H1 (cell line): ENCODE measurements around the gene CGB7. TPM values are rescaled to one million over a fixed set of nuclear protein-coding genes. Genes with fewer than 3 reads are reported as not detected.

ENCODE experiments used
- CTCF ChIA-PET: fragments of 300-600 bp; sonication (Branson Sonifier 250); formaldehyde crosslinking; loops from one replicate; lab custom pipeline; 2021; ENCODE audit not compliant: partially characterized antibody; lab: Charles Lee
- POLR2A ChIA-PET: fragments of 300-600 bp; sonication (Branson Sonifier 250); formaldehyde crosslinking; loops from one replicate; lab custom pipeline; 2021; ENCODE audit warnings: inconsistent platforms; ENCODE audit not compliant: partially characterized antibody; lab: Charles Lee
- DNase-seq, 2 experiments: peaks; one replicate each; pipeline versions ENCODE4 v3.0.0 to v3.0.0-alpha.2; 2010 to 2022; ENCODE audit warnings: low spot score in 2 of 2, low read depth in 1 of 2, mixed read lengths in 1 of 2
- FAIRE-seq: peaks from 2 replicates; lab custom pipeline; 2011; peaks lifted over from hg19 to GRCh38; lab: Jason Lieb, UNC
- H2AFZ ChIP-seq: 2 replicates; pipeline ENCODE4 v1.8.1; 2012; ENCODE audit warnings: low read length, inconsistent platforms
- H2AK5ac ChIP-seq: 2 replicates; pipeline ENCODE4 v1.6.1; 2013; ENCODE audit warnings: low read depth, low read length
- H2BK120ac ChIP-seq: replicated peaks from 2 replicates; pipeline ENCODE3; 2013; ENCODE audit warnings: low read depth, low read length, inconsistent platforms
- H2BK12ac ChIP-seq: 2 replicates; pipeline ENCODE4 v1.6.1; 2013; ENCODE audit warnings: low read depth, low read length
- H2BK15ac ChIP-seq: 2 replicates; pipeline ENCODE4 v1.6.1; 2013; ENCODE audit warnings: low read length
- H2BK20ac ChIP-seq: 2 replicates; pipeline ENCODE4 v1.6.1; 2013; ENCODE audit warnings: low read length
- H2BK5ac ChIP-seq: 2 replicates; pipeline ENCODE4 v1.6.1; 2013; ENCODE audit warnings: low read depth, low read length
- H3K14ac ChIP-seq: 2 replicates; pipeline ENCODE4 v1.6.1; 2013; ENCODE audit warnings: inconsistent platforms; ENCODE audit not compliant: insufficient read length
- H3K18ac ChIP-seq: 2 replicates; pipeline ENCODE4 v1.6.1; 2013; ENCODE audit warnings: low read length; ENCODE audit errors: extremely low read depth
- H3K23ac ChIP-seq: 2 replicates; pipeline ENCODE4 v1.6.1; 2013; ENCODE audit warnings: inconsistent platforms; ENCODE audit not compliant: insufficient read length
- H3K23me2 ChIP-seq: 2 replicates; pipeline ENCODE4 v1.6.1; 2013; ENCODE audit warnings: low read depth, low read length
- H3K27ac ChIP-seq: 2 replicates; pipeline ENCODE4 v1.6.1; 2011; ENCODE audit warnings: low read depth, low read length, inconsistent platforms
- H3K27me3 ChIP-seq, 4 experiments: replicated peaks in 1 of 4; 1 replicate in 1 of 4; 2 replicates in 3 of 4; pipeline versions ENCODE4 v1.6.1 to v1.8.1; 2011 to 2013; ENCODE audit warnings: low read length in 3 of 4, mild to moderate bottlenecking in 3 of 4, inconsistent platforms in 2 of 4, mixed read lengths in 2 of 4, moderate library complexity in 1 of 4; ENCODE audit not compliant: control insufficient read depth in 3 of 4, insufficient read depth in 3 of 4; ENCODE audit errors: extremely low read depth in 1 of 4
- H3K36me3 ChIP-seq, 4 experiments: 2 replicates each; pipeline versions ENCODE4 v1.6.1 to v1.8.1; 2011 to 2013; ENCODE audit warnings: mild to moderate bottlenecking in 4 of 4, low read length in 3 of 4, moderate library complexity in 2 of 4, control low read depth in 1 of 4, inconsistent platforms in 1 of 4; ENCODE audit not compliant: insufficient read depth in 4 of 4, control insufficient read depth in 2 of 4
- H3K4ac ChIP-seq: replicated peaks from 2 replicates; pipeline ENCODE3; 2013; ENCODE audit warnings: low read length, low read depth, mixed read lengths, inconsistent platforms; ENCODE audit not compliant: insufficient read length
- H3K4me1 ChIP-seq, 4 experiments: replicated peaks in 1 of 4; 1 replicate in 1 of 4; 2 replicates in 3 of 4; pipeline versions ENCODE4 v1.6.1 to v1.8.1; 2011 to 2013; ENCODE audit warnings: low read length in 3 of 4, inconsistent platforms in 2 of 4, mixed read lengths in 1 of 4; ENCODE audit not compliant: insufficient read depth in 4 of 4, control insufficient read depth in 3 of 4
- H3K4me2 ChIP-seq, 2 experiments: 2 replicates each; pipeline versions ENCODE4 v1.6.1 to v1.8.1; 2011 to 2013; ENCODE audit warnings: low read depth in 2 of 2, low read length in 2 of 2, control low read depth in 1 of 2, inconsistent platforms in 1 of 2, mild to moderate bottlenecking in 1 of 2; ENCODE audit not compliant: insufficient read depth in 1 of 2
- H3K4me3 ChIP-seq, 4 experiments: fragments of 200-600, 300-600 bp in 1 of 4; sonication (generic), shearing (Covaris generic), sonication (Bioruptor Twin) in 1 of 4; 2 replicates each; pipeline versions ENCODE4 v1.5.1 to v1.8.1; 2011 to 2016; ENCODE audit warnings: low read length in 4 of 4, low read depth in 3 of 4, control low read depth in 2 of 4, inconsistent platforms in 2 of 4, mild to moderate bottlenecking in 2 of 4, mixed read lengths in 1 of 4, moderate library complexity in 1 of 4; ENCODE audit not compliant: insufficient read depth in 2 of 4; ENCODE audit errors: extremely low read depth in 1 of 4
- H3K56ac ChIP-seq: replicated peaks from 2 replicates; pipeline ENCODE3; 2013; ENCODE audit warnings: low read depth, mild to moderate bottlenecking, mixed read lengths, low read length, inconsistent platforms; ENCODE audit not compliant: insufficient read length
- H3K79me1 ChIP-seq: 2 replicates; pipeline ENCODE4 v1.6.1; 2013; ENCODE audit warnings: low read depth, low read length, control low read depth
- H3K79me2 ChIP-seq, 2 experiments: 2 replicates each; pipeline versions ENCODE4 v1.6.1 to v1.8.1; 2012 to 2013; ENCODE audit warnings: low read length in 2 of 2, mild to moderate bottlenecking in 2 of 2, inconsistent platforms in 1 of 2; ENCODE audit not compliant: insufficient read depth in 2 of 2, control insufficient read depth in 1 of 2
- H3K9ac ChIP-seq, 4 experiments: replicated peaks in 1 of 4; 1 replicate in 1 of 4; 2 replicates in 3 of 4; pipeline versions ENCODE4 v1.6.1 to v1.8.1; 2011 to 2013; ENCODE audit warnings: low read depth in 3 of 4, low read length in 3 of 4, control low read depth in 2 of 4, mild to moderate bottlenecking in 2 of 4, moderate library complexity in 2 of 4, inconsistent platforms in 1 of 4; ENCODE audit errors: extremely low read depth in 1 of 4
- H3K9me3 ChIP-seq, 2 experiments: 2 replicates each; pipeline versions ENCODE4 v1.6.1 to v1.8.1; 2012 to 2013; ENCODE audit warnings: mild to moderate bottlenecking in 2 of 2, moderate library complexity in 2 of 2, control low read depth in 1 of 2, inconsistent platforms in 1 of 2, low read depth in 1 of 2, low read length in 1 of 2, mixed read lengths in 1 of 2; ENCODE audit not compliant: insufficient read depth in 2 of 2
- H4K20me1 ChIP-seq, 2 experiments: replicated peaks in 1 of 2; 2 replicates each; pipeline versions ENCODE3 to v1.8.1; 2011 to 2013; ENCODE audit warnings: inconsistent platforms in 2 of 2, low read length in 2 of 2, mild to moderate bottlenecking in 1 of 2; ENCODE audit not compliant: insufficient read depth in 2 of 2, control insufficient read depth in 1 of 2
- H4K5ac ChIP-seq: 2 replicates; pipeline ENCODE4 v1.6.1; 2013; ENCODE audit warnings: low read length, low read depth, mixed read lengths, inconsistent platforms; ENCODE audit not compliant: insufficient read length
- H4K8ac ChIP-seq: 2 replicates; pipeline ENCODE4 v1.8.0; 2013; ENCODE audit warnings: mild to moderate bottlenecking, moderate library complexity, low read length, inconsistent platforms; ENCODE audit not compliant: insufficient read depth; ENCODE audit errors: extremely low read depth
- H4K91ac ChIP-seq: replicated peaks from 2 replicates; pipeline ENCODE3; 2013; ENCODE audit warnings: low read length, mixed read lengths, inconsistent platforms; ENCODE audit not compliant: insufficient read length
- CHD2 ChIP-seq: IDR thresholded peaks from 2 replicates; pipeline ENCODE4 v1.6.1; 2012; ENCODE audit warnings: low read length, improper control_type of control experiment
- CREB1 ChIP-seq: IDR thresholded peaks from 2 replicates; pipeline ENCODE4 v1.6.1; 2012; ENCODE audit warnings: inconsistent platforms
- CTBP2 ChIP-seq: IDR thresholded peaks from 2 replicates; pipeline ENCODE4 v1.7.0; 2011; ENCODE audit warnings: borderline replicate concordance, mild to moderate bottlenecking, moderate library complexity, mixed read lengths, low read length; ENCODE audit not compliant: insufficient read depth, insufficient read length
- EZH2 ChIP-seq: fragments of 200-600 bp; sonication (generic); IDR thresholded peaks from 2 replicates; pipeline ENCODE4 v1.7.1; 2012; ENCODE audit warnings: low read depth, mild to moderate bottlenecking, moderate library complexity, low read length, inconsistent platforms; ENCODE audit not compliant: severe bottlenecking
- KDM1A ChIP-seq: fragments of 200-600, 300-600 bp; sonication (generic); IDR thresholded peaks from 2 replicates; pipeline ENCODE4 v1.7.1; 2016; ENCODE audit warnings: mild to moderate bottlenecking, low read length, borderline replicate concordance
- RBBP5 ChIP-seq: IDR thresholded peaks from 2 replicates; pipeline ENCODE4 v1.7.1; 2012; ENCODE audit warnings: low read depth, mild to moderate bottlenecking, inconsistent platforms, low read length, moderate library complexity, borderline replicate concordance
- RFX5 ChIP-seq: IDR thresholded peaks from 2 replicates; pipeline ENCODE4 v1.6.1; 2011; ENCODE audit warnings: low read depth, low read length, improper control_type of control experiment, borderline replicate concordance
- SP2 ChIP-seq: IDR thresholded peaks from 2 replicates; pipeline ENCODE4 v1.6.1; 2012; ENCODE audit warnings: mild to moderate bottlenecking, low read length, inconsistent platforms
- TEAD4 ChIP-seq: IDR thresholded peaks from 2 replicates; pipeline ENCODE4 v1.6.1; 2012; ENCODE audit warnings: low read depth, low read length, inconsistent platforms, mixed read lengths
- WGBS, 2 experiments: shearing (Covaris generic) in 1 of 2; methylation state at CpG; one replicate each; pipeline versions ENCODE4 v1.1.6 to v1.1.7; 2013 to 2015; ENCODE audit warnings: low lambda C conversion rate in 2 of 2, mixed read lengths in 2 of 2, inconsistent platforms in 1 of 2, low coverage in 1 of 2, missing lambda C conversion rate in 1 of 2; ENCODE audit not compliant: insufficient replicate concordance in 2 of 2, insufficient coverage in 1 of 2, insufficient read length in 1 of 2; ENCODE audit errors: extremely low coverage in 1 of 2, missing lambda C conversion rate in 1 of 2; 5-methylcytosine and 5-hydroxymethylcytosine counted together
- polyA plus RNA-seq, 7 experiments: library from polyadenylated mRNA; depleted of rRNA in 3 of 7; stranded (reverse) in 5 of 7; unstranded in 2 of 7; fragments of >200 nt in 5 of 7; fragments of 200-250 nt in 2 of 7; gene quantifications; 1 replicate in 5 of 7; 2 replicates in 1 of 7; 4 replicates in 1 of 7; pipeline versions ENCODE4 v1.2.1 to v1.2.3, GENCODE V29; 2011 to 2013; ENCODE audit warnings: missing spikeins in 2 of 7, mixed read lengths in 2 of 7
- total RNA-seq: library from RNA; stranded (reverse); fragmentation: NEBNext Ultra II Directional; extraction: Animal tissue kit (Norgen Biotek cat#: 25700); gene quantifications from 2 replicates; pipeline ENCODE4 v1.2.1, GENCODE V29; 2021

Gene CGB7
- total and polyA plus RNA-seq, 2 of the 8 experiments (the other 6 are each of a cell fraction or from before 2014, with no cell fraction given) = 1.2 to 2.2 TPM

DNA sequence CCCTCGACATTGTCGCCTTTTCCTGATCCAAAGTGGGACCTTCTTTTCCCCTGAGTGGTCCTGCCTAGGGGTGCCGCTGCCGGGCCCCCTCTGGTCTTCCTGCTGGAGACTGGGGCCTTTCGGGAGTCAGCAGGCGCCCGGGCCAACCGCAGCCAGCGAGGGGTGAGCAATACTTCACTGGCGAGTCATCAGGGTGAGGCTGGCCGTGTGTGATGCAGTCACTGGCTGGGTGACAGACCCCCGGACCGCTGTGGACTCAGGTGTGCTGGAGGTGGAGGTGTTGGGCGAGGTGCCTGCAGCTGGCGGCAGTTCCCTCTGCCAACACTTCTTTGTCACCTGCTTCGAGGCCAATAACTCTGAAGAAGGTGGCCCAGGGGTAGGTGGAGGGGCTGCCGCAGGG, 15.4 kb downstream of the CGB7 start:
- Histone ChIP-seq H3K79me1 (no peaks in the 10 kb centered on the region), H3K27ac (no peak overlapping the region), H3K4me2 (no peak overlapping the region), H3K4ac (no peak overlapping the region), H2BK15ac (no peak overlapping the region), H3K14ac (no peak overlapping the region), H2BK120ac (no peak overlapping the region), H2BK5ac (no peak overlapping the region), H4K20me1 (no peaks in the 10 kb centered on the region), H3K23me2 (no peaks in the 10 kb centered on the region), H4K8ac (no peak overlapping the region), H4K5ac (no peak overlapping the region), H3K4me3 (no peak overlapping the region), H3K9ac (no peak overlapping the region), H2BK20ac (no peak overlapping the region), H3K27me3 (no peaks in the 10 kb centered on the region), H3K36me3 (no peaks in the 10 kb centered on the region), H3K56ac (no peak overlapping the region), H3K9me3 (no peaks in the 10 kb centered on the region), H2AK5ac (no peak overlapping the region), H2AFZ (no peak overlapping the region), H3K23ac (no peak overlapping the region), H2BK12ac (no peak overlapping the region), H4K91ac (no peak overlapping the region), H3K79me2 (no peaks in the 10 kb centered on the region), H3K4me1 (no peaks in the 10 kb centered on the region), H3K18ac (no peak overlapping the region)
- no peak for TF ChIP-seq EZH2
- TF ChIP-seq CHD2 = no peak
- no peak for TF ChIP-seq CTBP2
- TF ChIP-seq TEAD4 = no peak
- TF ChIP-seq KDM1A = no peak
- TF ChIP-seq RBBP5 = no peak
- TF ChIP-seq SP2 = no peak
- no peak for TF ChIP-seq RFX5
- TF ChIP-seq CREB1 = no peak
- DNase-seq (no peak), FAIRE-seq (no peak)
- WGBS, 2 experiments = 83% methylated on average over 17 of the region's 17 CpGs; no CpG with 5 or more reads in 1 of the 2 experiments
- POLR2A ChIA-PET = no interaction called here
- CTCF ChIA-PET = interaction anchor here (0.6 kb wide), 2 partner anchors 198 to 298 kb away, joined by 3 to 4 read pairs; no protein-coding TSS in a partner anchor
